DMS153 (cell line): ENCODE data around the gene FAT4.

Experiments
- DNase-seq: peaks from one replicate; lab custom pipeline; 2025; lab: John Stamatoyannopoulos, UW

The FAT4 gene

GRCh38 chr4:125314676-125315575, at the start of gene FAT4:
FAT4 (plus strand) TSS chr4:125314955; CDS start chr4:125316412, 1,457 bp downstream.
- DNase-seq = peak; percentile 65

- no peak for DNase-seq
These were observed 48.9 kb upstream of the FAT4 start for GRCh38 chr4:125265846-125266245.

GRCh38 chr4:125266901-125267604, 47.7 kb upstream of the FAT4 start:
- DNase-seq = no peak

- no peak for DNase-seq
These were observed 47.1 kb upstream of the FAT4 start for GRCh38 chr4:125267630-125268029.

- no peak for DNase-seq
These were observed 46.5 kb upstream of the FAT4 start for GRCh38 chr4:125268068-125268755.

GRCh38 chr4:125276811-125277210, 37.9 kb upstream of the FAT4 start:
- DNase-seq = no peak

- DNase-seq = no peak
These were observed 37.0 kb upstream of the FAT4 start for GRCh38 chr4:125277790-125278189.

GRCh38 chr4:125280892-125281403, 33.8 kb upstream of the FAT4 start:
- no peak for DNase-seq

GRCh38 chr4:125283707-125284279, 31.0 kb upstream of the FAT4 start:
- DNase-seq = no peak

GRCh38 chr4:125297116-125297515, 17.6 kb upstream of the FAT4 start:
- DNase-seq = no peak

- DNase-seq = no peak
These were observed 11.7 kb upstream of the FAT4 start for GRCh38 chr4:125303058-125303457.

- DNase-seq = no peak
These were observed 10.9 kb upstream of the FAT4 start for GRCh38 chr4:125303821-125304220.

GRCh38 chr4:125306112-125306511, 8.6 kb upstream of the FAT4 start:
- no peak for DNase-seq

- no peak for DNase-seq
These were observed 8.2 kb upstream of the FAT4 start for GRCh38 chr4:125306533-125306932.

- no peak for DNase-seq
These were observed 3.3 kb upstream of the FAT4 start for GRCh38 chr4:125311503-125311902.

- peak; percentile 67 for DNase-seq
These were observed 1.3 kb upstream of the FAT4 start for GRCh38 chr4:125313497-125313896.

- DNase-seq = no peak
These were observed 627 bp upstream of the FAT4 start for GRCh38 chr4:125313989-125314667.

GRCh38 chr4:125315576-125316400, 1.0 kb downstream of the FAT4 start:
- DNase-seq = peak; percentile 14

GRCh38 chr4:125316401-125316790, 1.6 kb downstream of the FAT4 start:
- DNase-seq = peak; percentile 49

GRCh38 chr4:125316791-125317524, 2.2 kb downstream of the FAT4 start:
- DNase-seq = no peak
